ENCODE results near the gene AGMAT.

AGMAT gene

GRCh38 chr1:15524283-15525049 lies 60.4 kb downstream of the AGMAT start:
- DNase-seq (ENCODE audit: low read depth in 3 of 3, low spot score in 1 of 3): peak; percentile 99 to 100 (median 100)

- DNase-seq (ENCODE audit: low read depth in 3 of 3, low spot score in 1 of 3): no peak
Observed at GRCh38 chr1:15524021-15524282, 60.9 kb downstream of the AGMAT start, which contains the start of gene CASP9. Gene CASP9, minus strand, starts transcription at chr1:15524215. Its CDS starts 15 bp downstream, at chr1:15524200.

GRCh38 chr1:15523104-15524020 lies 61.5 kb downstream of the AGMAT start:
- DNase-seq (ENCODE audit: low read depth in 3 of 3, low spot score in 1 of 3): no peak

GRCh38 chr1:15522551-15522950 lies 62.3 kb downstream of the AGMAT start:
- DNase-seq (ENCODE audit: low read depth in 3 of 3, low spot score in 1 of 3): no peak

Data from stimulated activated CD4-positive, alpha-beta T cell treated with anti-CD3 and anti-CD28 coated beads, TNF-alpha, amount 100 ng/mL, for 1 hour (primary cell).